ENCODE results near the gene SLCO4C1. TPM values are rescaled to one million over a fixed set of nuclear protein-coding genes. Genes with fewer than 3 reads are reported as not detected.

Gene SLCO4C1
- total and polyA plus RNA-seq, 2 of the 4 experiments (the other 2 are of a cell fraction) = not detected

DNA sequence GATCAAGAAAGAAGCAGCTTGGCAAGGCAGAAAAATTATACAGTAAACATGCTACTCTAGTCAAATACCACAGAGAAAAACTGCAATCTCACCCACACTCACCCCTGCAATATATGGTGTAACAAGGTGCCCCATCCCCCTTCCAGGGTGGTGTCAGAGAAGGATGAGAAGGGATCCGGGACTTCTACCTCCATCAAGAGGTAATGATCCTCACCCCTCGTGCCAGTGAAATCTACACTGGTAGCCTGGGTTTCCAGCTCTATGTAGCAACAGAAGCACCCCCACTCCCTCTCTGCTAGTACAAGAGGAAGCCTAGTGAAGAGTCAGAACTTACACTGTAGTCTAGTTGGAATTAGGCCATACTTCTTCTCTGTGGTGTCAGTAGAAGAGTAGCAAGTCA, 18.9 kb downstream of the SLCO4C1 start:
- Histone ChIP-seq H3K79me1 (ENCODE audit: low read depth in 1 of 2, low read length in 2 of 2) (no peaks in the 10 kb centered on the region), H3K4me2 (ENCODE audit: low read depth, low read length) (no peak overlapping the region), H2BK5ac (ENCODE audit: low read depth, low read length, poor library complexity, severe bottlenecking) (no peak overlapping the region), H2AK9ac (replicated peaks; ENCODE audit: low read depth, low read length, poor library complexity) (no peak overlapping the region), H2BK120ac (ENCODE audit: low read depth, low read length) (no peak overlapping the region), H3K27me3 (ENCODE audit: control insufficient read depth, insufficient read depth, low read length) (no peaks in the 10 kb centered on the region), H3K27ac (ENCODE audit: insufficient read depth, low read length) (no peak overlapping the region), H3K9me3 (ENCODE audit: control insufficient read depth, insufficient read depth, low read length) (peaks cover 10% of the 10 kb centered on the region), H4K91ac (ENCODE audit: insufficient read depth, low read depth, low read length) (no peak overlapping the region), H3K23ac (ENCODE audit: low read depth, low read length) (no peak overlapping the region), H3K36me3 (ENCODE audit: control insufficient read depth, insufficient read depth, low read length) (no peaks in the 10 kb centered on the region), H2BK20ac (ENCODE audit: low read depth, low read length) (no peak overlapping the region), H2BK15ac (ENCODE audit: low read depth, low read length) (no peak overlapping the region), H4K5ac (ENCODE audit: low read depth, low read length) (no peak overlapping the region), H3K4ac (ENCODE audit: low read depth, low read length) (no peak overlapping the region), H2AFZ (replicated peaks; ENCODE audit: low read length, poor library complexity) (no peak overlapping the region), H3K14ac (replicated peaks; ENCODE audit: low read depth, low read length) (no peak overlapping the region), H4K8ac (ENCODE audit: low read depth in 2 of 2, low read length in 2 of 2) (no peak overlapping the region), H3K18ac (ENCODE audit: low read depth, low read length) (no peak overlapping the region), H3K9ac (ENCODE audit: low read depth, low read length) (no peak overlapping the region), H2AK5ac (ENCODE audit: low read depth, low read length) (no peak overlapping the region), H3K4me1 (ENCODE audit: control insufficient read depth, insufficient read depth, low read length) (no peaks in the 10 kb centered on the region), H3K9me1 (ENCODE audit: insufficient read depth, low read length) (no peaks in the 10 kb centered on the region), H3K56ac (ENCODE audit: extremely low read depth, insufficient read depth, low read length) (no peak overlapping the region), H4K20me1 (ENCODE audit: insufficient read depth, low read length) (no peaks in the 10 kb centered on the region), H3K4me3 (ENCODE audit: insufficient read depth, low read depth, low read length) (no peak overlapping the region)
- BruUV-seq (replicated peaks) = no TSS peak
- ATAC-seq (ENCODE audit: low read depth) (no peak), DNase-seq (no peak)
- ChIA-PET POLR2A (ENCODE audit: unreplicated experiment) (no interaction called here), CTCF (no interaction called here)
- TF ChIP-seq RFX5 (IDR thresholded peaks at IDR 0.05; ENCODE audit: low read depth, low read length) = no peak
- no peak for TF ChIP-seq MAFK (IDR thresholded peaks at IDR 0.05; ENCODE audit: low read depth, low read length)
- TF ChIP-seq MXI1 (IDR thresholded peaks at IDR 0.05; ENCODE audit: borderline replicate concordance, low read depth, low read length) = no peak
- TF ChIP-seq NFE2L2 (IDR thresholded peaks at IDR 0.05; ENCODE audit: low read depth, low read length) = no peak
- TF ChIP-seq CHD1 (IDR thresholded peaks at IDR 0.05; ENCODE audit: low read depth, low read length) = no peak
- no peak for TF ChIP-seq MAZ (IDR thresholded peaks at IDR 0.05; ENCODE audit: borderline replicate concordance, low read depth, low read length)
- TF ChIP-seq BHLHE40 (IDR thresholded peaks at IDR 0.05; ENCODE audit: low read depth, low read length) = no peak
- TF ChIP-seq USF2 (IDR thresholded peaks at IDR 0.05; ENCODE audit: low read depth, low read length) = no peak
- TF ChIP-seq POLR2A (IDR thresholded peaks at IDR 0.05; ENCODE audit: low read depth, low read length) = no peak
- no peak for TF ChIP-seq RCOR1 (IDR thresholded peaks at IDR 0.05; ENCODE audit: insufficient replicate concordance, low read length)
- no CpG with 5 or more reads among the region's 2 CpGs for WGBS, 2 experiments (ENCODE audit: extremely low coverage in 2 of 2, insufficient read length in 1 of 2)
- in situ Hi-C loops (cut with MboI; ENCODE audit: low sequenced_read_pairs) = no loop called here
- dilution Hi-C loops (cut with HindIII; ENCODE audit: low sequenced_read_pairs, unreplicated experiment) = no loop called here
- intact Hi-C loops (cut with micrococcal nuclease) = no loop called here

Data from IMR-90 (cell line).